Measurements from ENCODE around the gene NEURL4. TPM values are rescaled to one million over a fixed set of nuclear protein-coding genes. Genes with fewer than 3 reads are reported as not detected.

The NEURL4 gene
- total and polyA plus RNA-seq, 4 donors = 0.76 to 14.2 (median 7.3) TPM

DNA sequence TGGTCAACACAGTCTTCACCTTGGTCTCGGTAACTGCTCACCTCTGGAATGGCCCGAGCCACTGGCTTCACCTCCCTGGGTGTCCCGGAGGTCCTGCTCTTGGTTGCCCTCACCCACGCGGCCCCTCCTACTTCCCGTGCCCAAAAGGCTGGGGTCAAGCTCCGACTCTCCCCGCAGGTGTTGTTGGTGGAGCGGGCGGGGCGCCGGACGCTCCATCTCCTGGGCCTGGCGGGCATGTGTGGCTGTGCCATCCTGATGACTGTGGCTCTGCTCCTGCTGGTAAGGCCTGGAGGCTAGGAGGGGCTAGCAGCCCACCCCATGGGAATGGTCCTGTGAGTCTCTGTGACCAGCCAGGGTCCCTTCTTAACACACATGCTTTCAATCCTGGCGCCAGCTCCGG, 44.2 kb downstream of the NEURL4 start:
- no peaks in the 10 kb centered on the region for H3K27me3 ChIP-seq (ENCODE audit: control insufficient read depth in 4 of 4, insufficient read depth in 4 of 4, low read length in 3 of 4)
- H3K36me3 ChIP-seq (ENCODE audit: control insufficient read depth in 4 of 4, insufficient read depth in 3 of 4, low read depth in 1 of 4, low read length in 3 of 4) = no peaks in the 10 kb centered on the region
- no peak overlapping the region for H3K27ac ChIP-seq (ENCODE audit: low read depth in 1 of 2, low read length in 2 of 2)
- no peak for DNase-seq (ENCODE audit: low spot score)
- H3K9ac ChIP-seq (ENCODE audit: low read depth in 1 of 2, low read length in 2 of 2) = no peak overlapping the region
- TF ChIP-seq, protein P1, sequence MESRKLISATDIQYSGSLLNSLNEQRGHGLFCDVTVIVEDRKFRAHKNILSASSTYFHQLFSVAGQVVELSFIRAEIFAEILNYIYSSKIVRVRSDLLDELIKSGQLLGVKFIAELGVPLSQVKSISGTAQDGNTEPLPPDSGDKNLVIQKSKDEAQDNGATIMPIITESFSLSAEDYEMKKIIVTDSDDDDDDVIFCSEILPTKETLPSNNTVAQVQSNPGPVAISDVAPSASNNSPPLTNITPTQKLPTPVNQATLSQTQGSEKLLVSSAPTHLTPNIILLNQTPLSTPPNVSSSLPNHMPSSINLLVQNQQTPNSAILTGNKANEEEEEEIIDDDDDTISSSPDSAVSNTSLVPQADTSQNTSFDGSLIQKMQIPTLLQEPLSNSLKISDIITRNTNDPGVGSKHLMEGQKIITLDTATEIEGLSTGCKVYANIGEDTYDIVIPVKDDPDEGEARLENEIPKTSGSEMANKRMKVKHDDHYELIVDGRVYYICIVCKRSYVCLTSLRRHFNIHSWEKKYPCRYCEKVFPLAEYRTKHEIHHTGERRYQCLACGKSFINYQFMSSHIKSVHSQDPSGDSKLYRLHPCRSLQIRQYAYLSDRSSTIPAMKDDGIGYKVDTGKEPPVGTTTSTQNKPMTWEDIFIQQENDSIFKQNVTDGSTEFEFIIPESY (IDR thresholded peaks at IDR 0.05) = no peak
- no peaks in the 10 kb centered on the region for H3K9me3 ChIP-seq (ENCODE audit: control insufficient read depth in 4 of 4, low read length in 3 of 4)
- no peak overlapping the region for H3K4me3 ChIP-seq (ENCODE audit: low read depth in 1 of 3, low read length in 3 of 3)
- WGBS = 93% methylated on average over 16 of the region's 16 CpGs
- peaks cover 9 to 19% (median 13%) of the 10 kb centered on the region in 4 donors for H3K4me1 ChIP-seq (ENCODE audit: control insufficient read depth in 4 of 4, insufficient read depth in 4 of 4, low read length in 3 of 4)

DNA sequence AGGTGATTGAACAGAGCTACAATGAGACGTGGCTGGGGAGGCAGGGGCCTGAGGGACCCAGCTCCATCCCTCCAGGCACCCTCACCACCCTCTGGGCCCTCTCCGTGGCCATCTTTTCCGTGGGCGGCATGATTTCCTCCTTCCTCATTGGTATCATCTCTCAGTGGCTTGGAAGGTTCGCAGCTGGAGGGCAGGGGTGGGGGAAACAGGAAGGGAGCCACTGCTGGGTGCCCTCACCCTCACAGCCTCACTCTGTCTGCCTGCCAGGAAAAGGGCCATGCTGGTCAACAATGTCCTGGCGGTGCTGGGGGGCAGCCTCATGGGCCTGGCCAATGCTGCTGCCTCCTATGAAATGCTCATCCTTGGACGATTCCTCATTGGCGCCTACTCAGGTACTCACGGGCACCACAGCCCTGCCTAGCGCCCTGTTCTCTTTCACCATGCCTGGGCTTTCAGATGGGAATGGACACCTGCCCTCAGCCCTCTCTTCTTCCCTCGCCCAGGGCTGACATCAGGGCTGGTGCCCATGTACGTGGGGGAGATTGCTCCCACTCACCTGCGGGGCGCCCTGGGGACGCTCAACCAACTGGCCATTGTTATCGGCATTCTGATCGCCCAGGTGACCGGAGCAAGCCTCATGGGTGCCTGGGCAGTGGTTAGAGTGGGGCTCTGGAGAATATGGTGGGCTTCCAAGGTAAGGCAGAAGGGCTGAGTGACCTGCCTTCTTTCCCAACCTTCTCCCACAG, 45.5 kb downstream of the NEURL4 start:
- Histone ChIP-seq H3K27me3 (ENCODE audit: control insufficient read depth in 4 of 4, insufficient read depth in 4 of 4, low read length in 3 of 4) (no peaks in the 10 kb centered on the region), H3K4me1 (ENCODE audit: control insufficient read depth in 4 of 4, insufficient read depth in 4 of 4, low read length in 3 of 4) (peaks cover 9 to 19% (median 13%) of the 10 kb centered on the region in 4 donors), H3K36me3 (ENCODE audit: control insufficient read depth in 4 of 4, insufficient read depth in 3 of 4, low read depth in 1 of 4, low read length in 3 of 4) (no peaks in the 10 kb centered on the region), H3K9me3 (ENCODE audit: control insufficient read depth in 4 of 4, low read length in 3 of 4) (no peaks in the 10 kb centered on the region), H3K4me3 (ENCODE audit: low read depth in 1 of 3, low read length in 3 of 3) (no peak overlapping the region), H3K9ac (ENCODE audit: low read depth in 1 of 2, low read length in 2 of 2) (no peak overlapping the region), H3K27ac (ENCODE audit: low read depth in 1 of 2, low read length in 2 of 2) (no peak overlapping the region)
- DNase-seq (ENCODE audit: low spot score) = no peak
- TF ChIP-seq, protein P2, sequence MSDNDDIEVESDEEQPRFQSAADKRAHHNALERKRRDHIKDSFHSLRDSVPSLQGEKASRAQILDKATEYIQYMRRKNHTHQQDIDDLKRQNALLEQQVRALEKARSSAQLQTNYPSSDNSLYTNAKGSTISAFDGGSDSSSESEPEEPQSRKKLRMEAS (IDR thresholded peaks at IDR 0.05) = no peak
- TF ChIP-seq, protein P3, sequence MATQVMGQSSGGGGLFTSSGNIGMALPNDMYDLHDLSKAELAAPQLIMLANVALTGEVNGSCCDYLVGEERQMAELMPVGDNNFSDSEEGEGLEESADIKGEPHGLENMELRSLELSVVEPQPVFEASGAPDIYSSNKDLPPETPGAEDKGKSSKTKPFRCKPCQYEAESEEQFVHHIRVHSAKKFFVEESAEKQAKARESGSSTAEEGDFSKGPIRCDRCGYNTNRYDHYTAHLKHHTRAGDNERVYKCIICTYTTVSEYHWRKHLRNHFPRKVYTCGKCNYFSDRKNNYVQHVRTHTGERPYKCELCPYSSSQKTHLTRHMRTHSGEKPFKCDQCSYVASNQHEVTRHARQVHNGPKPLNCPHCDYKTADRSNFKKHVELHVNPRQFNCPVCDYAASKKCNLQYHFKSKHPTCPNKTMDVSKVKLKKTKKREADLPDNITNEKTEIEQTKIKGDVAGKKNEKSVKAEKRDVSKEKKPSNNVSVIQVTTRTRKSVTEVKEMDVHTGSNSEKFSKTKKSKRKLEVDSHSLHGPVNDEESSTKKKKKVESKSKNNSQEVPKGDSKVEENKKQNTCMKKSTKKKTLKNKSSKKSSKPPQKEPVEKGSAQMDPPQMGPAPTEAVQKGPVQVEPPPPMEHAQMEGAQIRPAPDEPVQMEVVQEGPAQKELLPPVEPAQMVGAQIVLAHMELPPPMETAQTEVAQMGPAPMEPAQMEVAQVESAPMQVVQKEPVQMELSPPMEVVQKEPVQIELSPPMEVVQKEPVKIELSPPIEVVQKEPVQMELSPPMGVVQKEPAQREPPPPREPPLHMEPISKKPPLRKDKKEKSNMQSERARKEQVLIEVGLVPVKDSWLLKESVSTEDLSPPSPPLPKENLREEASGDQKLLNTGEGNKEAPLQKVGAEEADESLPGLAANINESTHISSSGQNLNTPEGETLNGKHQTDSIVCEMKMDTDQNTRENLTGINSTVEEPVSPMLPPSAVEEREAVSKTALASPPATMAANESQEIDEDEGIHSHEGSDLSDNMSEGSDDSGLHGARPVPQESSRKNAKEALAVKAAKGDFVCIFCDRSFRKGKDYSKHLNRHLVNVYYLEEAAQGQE (IDR thresholded peaks at IDR 0.05) = no peak
- TF ChIP-seq HNF4A (conservative IDR thresholded peaks at IDR 0.05) (no peak), FOXA1 (IDR thresholded peaks at IDR 0.05) (no peak), GABPA (IDR thresholded peaks at IDR 0.05 in 1 of 2, conservative IDR thresholded peaks at IDR 0.05 in 1 of 2) (no peak), RAD21 (IDR thresholded peaks at IDR 0.05) (no peak), SP1 (IDR thresholded peaks at IDR 0.05) (no peak), FOXA2 (IDR thresholded peaks at IDR 0.05) (no peak), NR2F2 (IDR thresholded peaks at IDR 0.05) (no peak), EGR1 (IDR thresholded peaks at IDR 0.05; ENCODE audit: low read depth in 2 of 2) (no peak), YY1 (IDR thresholded peaks at IDR 0.05) (no peak), JUND (IDR thresholded peaks at IDR 0.05) (no peak), TAF1 (conservative IDR thresholded peaks at IDR 0.05) (no peak), HNF4G (IDR thresholded peaks at IDR 0.05) (no peak)
- TF ChIP-seq, protein P4, sequence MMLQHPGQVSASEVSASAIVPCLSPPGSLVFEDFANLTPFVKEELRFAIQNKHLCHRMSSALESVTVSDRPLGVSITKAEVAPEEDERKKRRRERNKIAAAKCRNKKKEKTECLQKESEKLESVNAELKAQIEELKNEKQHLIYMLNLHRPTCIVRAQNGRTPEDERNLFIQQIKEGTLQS (IDR thresholded peaks at IDR 0.05) = no peak
- TF ChIP-seq, protein P1 (IDR thresholded peaks at IDR 0.05) = no peak
- TF ChIP-seq, protein P5, sequence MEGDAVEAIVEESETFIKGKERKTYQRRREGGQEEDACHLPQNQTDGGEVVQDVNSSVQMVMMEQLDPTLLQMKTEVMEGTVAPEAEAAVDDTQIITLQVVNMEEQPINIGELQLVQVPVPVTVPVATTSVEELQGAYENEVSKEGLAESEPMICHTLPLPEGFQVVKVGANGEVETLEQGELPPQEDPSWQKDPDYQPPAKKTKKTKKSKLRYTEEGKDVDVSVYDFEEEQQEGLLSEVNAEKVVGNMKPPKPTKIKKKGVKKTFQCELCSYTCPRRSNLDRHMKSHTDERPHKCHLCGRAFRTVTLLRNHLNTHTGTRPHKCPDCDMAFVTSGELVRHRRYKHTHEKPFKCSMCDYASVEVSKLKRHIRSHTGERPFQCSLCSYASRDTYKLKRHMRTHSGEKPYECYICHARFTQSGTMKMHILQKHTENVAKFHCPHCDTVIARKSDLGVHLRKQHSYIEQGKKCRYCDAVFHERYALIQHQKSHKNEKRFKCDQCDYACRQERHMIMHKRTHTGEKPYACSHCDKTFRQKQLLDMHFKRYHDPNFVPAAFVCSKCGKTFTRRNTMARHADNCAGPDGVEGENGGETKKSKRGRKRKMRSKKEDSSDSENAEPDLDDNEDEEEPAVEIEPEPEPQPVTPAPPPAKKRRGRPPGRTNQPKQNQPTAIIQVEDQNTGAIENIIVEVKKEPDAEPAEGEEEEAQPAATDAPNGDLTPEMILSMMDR (IDR thresholded peaks at IDR 0.05; ENCODE audit: low read depth, low read length, missing input control) = no peak
- WGBS = 90% methylated on average over 18 of the region's 18 CpGs

Data from liver (tissue), 9 donors.